Measurements from ENCODE around the gene AFF3.
"Not testable (repeated sequence)": the region's sequence is repeated elsewhere in the genome, so short reads cannot be mapped to it uniquely, and the experiment has no call there.

Gene AFF3, protein sequence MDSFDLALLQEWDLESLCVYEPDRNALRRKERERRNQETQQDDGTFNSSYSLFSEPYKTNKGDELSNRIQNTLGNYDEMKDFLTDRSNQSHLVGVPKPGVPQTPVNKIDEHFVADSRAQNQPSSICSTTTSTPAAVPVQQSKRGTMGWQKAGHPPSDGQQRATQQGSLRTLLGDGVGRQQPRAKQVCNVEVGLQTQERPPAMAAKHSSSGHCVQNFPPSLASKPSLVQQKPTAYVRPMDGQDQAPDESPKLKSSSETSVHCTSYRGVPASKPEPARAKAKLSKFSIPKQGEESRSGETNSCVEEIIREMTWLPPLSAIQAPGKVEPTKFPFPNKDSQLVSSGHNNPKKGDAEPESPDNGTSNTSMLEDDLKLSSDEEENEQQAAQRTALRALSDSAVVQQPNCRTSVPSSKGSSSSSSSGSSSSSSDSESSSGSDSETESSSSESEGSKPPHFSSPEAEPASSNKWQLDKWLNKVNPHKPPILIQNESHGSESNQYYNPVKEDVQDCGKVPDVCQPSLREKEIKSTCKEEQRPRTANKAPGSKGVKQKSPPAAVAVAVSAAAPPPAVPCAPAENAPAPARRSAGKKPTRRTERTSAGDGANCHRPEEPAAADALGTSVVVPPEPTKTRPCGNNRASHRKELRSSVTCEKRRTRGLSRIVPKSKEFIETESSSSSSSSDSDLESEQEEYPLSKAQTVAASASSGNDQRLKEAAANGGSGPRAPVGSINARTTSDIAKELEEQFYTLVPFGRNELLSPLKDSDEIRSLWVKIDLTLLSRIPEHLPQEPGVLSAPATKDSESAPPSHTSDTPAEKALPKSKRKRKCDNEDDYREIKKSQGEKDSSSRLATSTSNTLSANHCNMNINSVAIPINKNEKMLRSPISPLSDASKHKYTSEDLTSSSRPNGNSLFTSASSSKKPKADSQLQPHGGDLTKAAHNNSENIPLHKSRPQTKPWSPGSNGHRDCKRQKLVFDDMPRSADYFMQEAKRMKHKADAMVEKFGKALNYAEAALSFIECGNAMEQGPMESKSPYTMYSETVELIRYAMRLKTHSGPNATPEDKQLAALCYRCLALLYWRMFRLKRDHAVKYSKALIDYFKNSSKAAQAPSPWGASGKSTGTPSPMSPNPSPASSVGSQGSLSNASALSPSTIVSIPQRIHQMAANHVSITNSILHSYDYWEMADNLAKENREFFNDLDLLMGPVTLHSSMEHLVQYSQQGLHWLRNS (N-terminal part only)

DNA sequence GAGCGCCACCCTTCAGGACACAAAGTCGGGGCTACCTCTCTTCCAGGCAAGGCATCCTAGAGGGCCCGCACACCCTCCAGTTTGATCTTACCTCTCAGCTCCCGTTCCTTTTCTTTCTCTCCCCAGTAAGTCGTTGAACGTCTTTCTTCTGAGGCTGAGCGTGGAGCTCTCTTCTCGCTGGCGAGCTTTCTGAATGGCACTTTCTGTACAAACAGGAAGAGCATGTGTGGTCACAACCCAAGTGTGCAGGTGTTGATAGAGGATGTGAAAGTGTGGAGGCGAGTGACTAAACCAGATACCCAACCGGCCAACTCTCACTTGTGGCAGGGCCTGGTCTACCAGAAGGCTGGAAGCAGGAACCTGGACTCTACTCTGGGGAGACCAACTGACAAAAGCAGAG, at the start of gene AFF3:
Gene AFF3, minus strand, starts transcription at position 198 of the 400 bp plus-strand sequence. CDS start 38,136 bp downstream, outside the sequence.
- no peak for DNase-seq

DNA sequence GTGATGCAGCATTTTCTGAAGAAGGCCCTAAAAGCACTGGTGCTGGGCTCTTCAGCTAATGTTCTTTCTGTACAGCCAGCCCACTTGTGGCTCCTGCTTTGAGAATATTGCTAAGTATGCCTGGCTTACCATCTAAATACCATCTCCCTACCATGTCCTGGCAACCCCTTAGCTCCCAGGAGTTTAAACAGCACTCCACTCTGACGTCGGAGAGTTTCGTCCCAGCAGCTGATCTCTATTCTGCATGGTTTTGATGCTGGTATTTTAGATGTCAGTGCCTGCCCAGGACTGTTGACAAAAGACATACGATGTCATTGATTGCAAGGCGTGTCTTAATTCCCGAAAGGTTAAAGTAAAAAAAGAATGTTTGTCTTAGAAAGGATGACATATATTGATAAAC, 47.0 kb upstream of the AFF3 start:
- no peak for DNase-seq

DNA sequence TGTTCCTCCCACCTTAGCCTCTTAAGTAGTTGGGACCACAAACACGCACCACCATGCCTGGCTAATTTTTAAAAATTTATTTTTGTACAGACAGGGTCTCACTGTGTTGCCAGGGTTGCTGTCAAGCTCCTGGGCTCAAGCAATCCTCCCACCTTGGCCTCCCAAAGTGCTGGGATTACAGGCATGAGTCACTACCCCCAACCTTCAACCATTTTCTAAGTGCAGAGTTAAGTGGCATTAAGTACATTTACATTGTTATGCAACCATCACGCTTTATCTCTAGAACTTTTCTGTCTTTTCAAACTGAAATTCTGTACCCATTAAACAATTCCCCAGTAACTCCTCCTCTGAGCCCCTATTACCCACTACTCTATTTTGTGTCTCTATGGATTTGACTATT, 45.9 kb upstream of the AFF3 start:
- DNase-seq, result no peak

GRCh38 chr2:100186126-100186525, 43.7 kb upstream of the AFF3 start:
- no peak for DNase-seq

GRCh38 chr2:100185516-100185915, 43.1 kb upstream of the AFF3 start:
- no peak for DNase-seq

GRCh38 chr2:100185105-100185504, 42.7 kb upstream of the AFF3 start:
- DNase-seq, result no peak

- no peak for DNase-seq
Measured at GRCh38 chr2:100184055-100184737, 41.8 kb upstream of the AFF3 start.

- no peak for DNase-seq
Measured at GRCh38 chr2:100182494-100183361, 40.3 kb upstream of the AFF3 start.

- no peak for DNase-seq
Measured at GRCh38 chr2:100180503-100180902, 38.1 kb upstream of the AFF3 start.

- DNase-seq, result no peak
Measured at GRCh38 chr2:100179806-100180205, 37.4 kb upstream of the AFF3 start.

- no peak for DNase-seq
Measured at GRCh38 chr2:100178864-100179263, 36.5 kb upstream of the AFF3 start.

DNA sequence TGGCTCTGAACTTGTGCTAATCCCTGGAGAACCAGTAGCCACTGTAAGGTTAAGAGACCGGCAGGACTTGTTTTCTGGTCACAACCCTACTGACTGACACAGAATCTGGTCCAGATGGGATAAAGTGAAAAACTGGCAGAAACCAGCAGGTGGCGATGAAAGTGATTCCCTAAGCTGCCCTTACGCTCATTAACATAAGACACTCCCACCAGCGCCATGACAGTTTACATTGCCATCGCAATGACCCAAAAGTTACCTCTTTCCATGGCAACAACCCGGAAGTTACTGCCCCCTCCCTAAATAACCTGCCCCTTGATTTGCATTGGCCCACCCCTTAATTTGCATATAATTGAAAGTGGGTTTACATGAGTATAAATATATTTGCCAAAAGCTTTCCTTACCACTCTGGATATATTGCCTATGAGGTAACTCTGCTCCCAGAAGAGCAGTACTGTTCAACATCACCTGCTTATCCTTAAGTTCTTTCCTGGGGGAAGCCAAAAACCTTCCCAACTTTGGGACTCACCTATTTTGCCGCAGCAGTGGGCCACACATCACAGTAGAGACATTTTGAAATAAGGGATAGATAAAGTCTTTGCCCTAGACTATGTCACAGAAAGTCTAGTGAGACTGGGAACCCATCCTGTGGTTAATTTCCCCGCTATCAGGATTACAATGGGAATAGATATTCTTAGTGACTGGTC, 35.8 kb upstream of the AFF3 start:
- no peak for DNase-seq

GRCh38 chr2:100176925-100177324, 34.5 kb upstream of the AFF3 start:
- no peak for DNase-seq

GRCh38 chr2:100174026-100174431, 31.6 kb upstream of the AFF3 start:
- no peak for DNase-seq

GRCh38 chr2:100166701-100167100, 24.3 kb upstream of the AFF3 start:
- no peak for DNase-seq

GRCh38 chr2:100163605-100164004, 21.2 kb upstream of the AFF3 start:
- DNase-seq, result no peak

GRCh38 chr2:100161945-100162620, 19.7 kb upstream of the AFF3 start:
- DNase-seq, result no peak

GRCh38 chr2:100160396-100160795, 18.0 kb upstream of the AFF3 start:
- no peak for DNase-seq

DNA sequence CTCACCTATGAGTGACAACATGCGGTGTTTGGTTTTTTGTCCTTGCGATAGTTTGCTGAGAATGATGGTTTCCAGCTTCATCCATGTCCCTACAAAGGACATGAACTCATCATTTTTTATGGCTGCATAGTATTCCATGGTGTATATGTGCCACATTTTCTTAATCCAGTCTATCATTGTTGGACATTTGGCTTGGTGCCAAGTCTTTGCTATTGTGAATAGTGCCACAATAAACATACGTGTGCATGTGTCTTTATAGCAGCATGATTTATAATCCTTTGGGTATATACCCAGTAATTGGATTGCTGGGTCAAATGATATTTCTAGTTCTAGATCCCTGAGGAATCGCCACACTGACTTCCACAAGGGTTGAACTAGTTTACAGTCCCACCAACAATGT, 9.4 kb upstream of the AFF3 start:
- not testable (repeated sequence) for DNase-seq

DNA sequence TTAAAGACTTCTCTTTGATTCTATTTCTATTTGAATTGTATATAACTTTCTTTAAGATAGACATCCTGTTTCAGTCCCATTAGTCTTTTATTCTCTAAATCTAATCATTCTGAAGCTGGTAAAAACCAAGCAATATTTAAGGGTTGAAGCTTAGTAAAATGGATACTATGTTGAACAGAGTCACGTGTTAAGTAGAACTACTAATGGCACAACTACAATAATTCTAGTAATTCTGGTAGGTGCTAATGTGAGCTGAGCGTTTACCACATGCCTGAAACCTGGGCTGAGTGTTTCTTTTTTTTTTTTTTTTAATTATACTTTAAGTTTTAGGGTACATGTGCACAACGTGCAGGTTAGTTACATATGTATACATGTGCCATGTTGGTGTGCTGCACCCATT, 8.9 kb upstream of the AFF3 start:
- no peak for DNase-seq

Data from NCI-H345 (cell line).